Stimulated activated CD4-positive, alpha-beta T cell treated with anti-CD3 and anti-CD28 coated beads, Interleukin-4, amount 100 ng/mL, for 4 hours (primary cell): ENCODE data around the gene PTPRG.
"Not testable (repeated sequence)": the region's sequence is repeated elsewhere in the genome, so short reads cannot be mapped to it uniquely, and the experiment has no call there.

Source experiments
- DNase-seq, 2 experiments: peaks; one replicate each; pipeline ENCODE4 v3.0.0-alpha.2; 2020

The PTPRG gene

GRCh38 chr3:61561374-61562041, at the start of gene PTPRG:
Gene PTPRG (plus strand): TSS chr3:61561571. CDS start chr3:61562288, 717 bp downstream.
- no peak for DNase-seq

- no peak for DNase-seq
Observed at GRCh38 chr3:61518590-61518989, 42.8 kb upstream of the PTPRG start.

GRCh38 chr3:61520966-61521628, 40.3 kb upstream of the PTPRG start:
- no peak for DNase-seq

GRCh38 chr3:61522060-61522459, 39.3 kb upstream of the PTPRG start:
- DNase-seq = no peak

- no peak for DNase-seq
Observed at GRCh38 chr3:61522626-61523025, 38.7 kb upstream of the PTPRG start.

GRCh38 chr3:61524933-61525332, 36.4 kb upstream of the PTPRG start:
- no peak for DNase-seq

- no peak for DNase-seq
Observed at GRCh38 chr3:61526308-61526707, 35.1 kb upstream of the PTPRG start.

- no peak for DNase-seq
Observed at GRCh38 chr3:61527011-61527410, 34.4 kb upstream of the PTPRG start.

- no peak for DNase-seq
Observed at GRCh38 chr3:61530355-61530754, 31.0 kb upstream of the PTPRG start.

GRCh38 chr3:61531528-61531927, 29.8 kb upstream of the PTPRG start:
- DNase-seq = no peak

GRCh38 chr3:61532739-61533500, 28.5 kb upstream of the PTPRG start:
- no peak for DNase-seq

GRCh38 chr3:61535826-61536225, 25.5 kb upstream of the PTPRG start:
- no peak for DNase-seq

GRCh38 chr3:61537366-61537765, 24.0 kb upstream of the PTPRG start:
- no peak for DNase-seq

- DNase-seq = no peak
Observed at GRCh38 chr3:61538486-61538885, 22.9 kb upstream of the PTPRG start.

GRCh38 chr3:61541694-61542093, 19.7 kb upstream of the PTPRG start:
- no peak for DNase-seq

- DNase-seq = no peak
Observed at GRCh38 chr3:61545716-61546115, 15.7 kb upstream of the PTPRG start.

GRCh38 chr3:61547625-61548024, 13.7 kb upstream of the PTPRG start:
- no peak for DNase-seq

- not testable (repeated sequence) for DNase-seq
Observed at GRCh38 chr3:61552704-61553103, 8.7 kb upstream of the PTPRG start.

- DNase-seq = no peak
Observed at GRCh38 chr3:61559136-61559731, 2.1 kb upstream of the PTPRG start.

GRCh38 chr3:61560517-61561373, 626 bp upstream of the PTPRG start:
- no peak for DNase-seq

- no peak for DNase-seq
Observed at GRCh38 chr3:61562042-61562720, 810 bp downstream of the PTPRG start.

GRCh38 chr3:61562721-61563312, 1.4 kb downstream of the PTPRG start:
- no peak for DNase-seq
